Measurements from ENCODE around the gene GCLC. TPM values are rescaled to one million over a fixed set of nuclear protein-coding genes. Genes with fewer than 3 reads are reported as not detected.
A peak's percentile ranks its signal among the peaks of the same experiment; 100 is the strongest.

Gene GCLC
- total RNA-seq, 8 experiments from 2014 or later: 13.5 to 32.9 (median 18.4) TPM

DNA sequence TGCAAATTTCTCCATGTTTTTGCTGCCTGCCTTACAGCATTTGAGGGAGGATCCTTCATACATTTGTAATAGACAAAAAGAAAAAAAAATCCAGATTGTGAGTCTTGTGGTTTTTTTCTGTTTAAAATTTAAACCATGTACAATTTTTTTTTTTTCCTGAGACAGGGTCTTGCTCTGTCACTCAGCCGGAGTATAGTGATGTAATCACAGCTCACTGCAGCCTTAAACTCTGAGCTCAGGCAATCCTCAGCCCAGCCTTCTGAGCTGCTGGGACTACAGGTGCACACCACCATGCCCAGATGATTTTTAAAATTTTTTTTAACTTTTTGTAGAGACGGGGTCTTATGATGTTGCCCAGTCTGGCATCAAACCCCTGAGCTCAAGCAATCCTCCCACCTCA, 97.0 kb downstream of the GCLC start:
- H3K4me1 ChIP-seq (replicated peaks in 1 of 2): no peaks in the 10 kb centered on the region
- no peak overlapping the region for H3K27ac ChIP-seq
- H3K4me3 ChIP-seq: no peak overlapping the region
- peak in 2 of 8 experiments; percentile 52 to 53 for ATAC-seq (replicated peaks in 6 of 8)
- WGBS, 10 experiments: 0 to 100% (median 63%) methylated on average over 1 to 2 of the region's 2 CpGs; no CpG with 5 or more reads in 1 of the 10 experiments
- in situ Hi-C loops (cut with MboI; ENCODE audit: low pct_unique_long_range_greater_than_20kb in 2 of 9, low sequenced_read_pairs in 9 of 9, unreplicated experiment in 9 of 9): loop anchor here in 3 of 9 experiments (25.0 kb wide), 2 partner anchors 261 to 286 kb away; no protein-coding TSS in a partner anchor

Other genes starting within 250 kb of the GCLC start
- 100 to 1,000 TPM in 5 of 8 experiments, 10 to 100 TPM in 3; 75.7 to 201 (median 104) TPM for gene ELOVL5, start 196.2 kb downstream of the GCLC start, total RNA-seq
- under 1 TPM; 0.21 to 0.66 (median 0.37) TPM for gene KLHL31, start 120.7 kb upstream of the GCLC start, total RNA-seq
- 1 to 10 TPM; 4.3 to 9.3 (median 7.8) TPM for gene LRRC1, start 249.9 kb upstream of the GCLC start, total RNA-seq